Testis (tissue), 3 donors: ENCODE measurements around the gene ZSWIM6. TPM values are rescaled to one million over a fixed set of nuclear protein-coding genes. Genes with fewer than 3 reads are reported as not detected.

Experiments used
- DNase-seq: peaks from one replicate; pipeline ENCODE4 v3.0.0-alpha.2; 2019
- H3K27ac ChIP-seq, 2 donors: fragments of 200-600 bp; sonication (generic); one replicate each; pipeline ENCODE4 v1.5.1; 2019
- H3K27me3 ChIP-seq: fragments of 200-600 bp; sonication (generic); one replicate; pipeline ENCODE4 v1.5.1; 2019
- H3K36me3 ChIP-seq: fragments of 200-600 bp; sonication (generic); one replicate; pipeline ENCODE4 v1.5.1; 2017; ENCODE audit warnings: low read depth; ENCODE audit errors: missing control alignments
- H3K4me1 ChIP-seq: fragments of 200-600 bp; sonication (generic); one replicate; pipeline ENCODE4 v1.5.1; 2019
- H3K4me3 ChIP-seq, 2 donors: fragments of 200-600 bp; sonication (generic); one replicate each; pipeline ENCODE4 v1.5.1; 2017 to 2019
- H3K9me3 ChIP-seq: fragments of 200-600 bp; sonication (generic); one replicate; pipeline ENCODE4 v1.5.1; 2017
- CTCF ChIP-seq, 3 experiments: fragments of 450-650 bp in 2 of 3; fragments of 200-600 bp in 1 of 3; sonication (generic) in 1 of 3; IDR thresholded peaks; one replicate each; pipeline ENCODE4 v1.5.1; 2016 to 2019; ENCODE audit warnings: antibody characterized with exemption in 3 of 3, mild to moderate bottlenecking in 2 of 3, moderate library complexity in 1 of 3
- POLR2A ChIP-seq: fragments of 450-650 bp; IDR thresholded peaks from one replicate; pipeline ENCODE4 v1.6.1; 2017; ENCODE audit warnings: antibody characterized with exemption, mild to moderate bottlenecking, moderate library complexity
- WGBS, 2 donors: methylation state at CpG; one replicate each; pipeline ENCODE4 v1.1.5; 2018; 5-methylcytosine and 5-hydroxymethylcytosine counted together
- intact Hi-C: fragments of 100-400 bp; cut with DNase I; formaldehyde crosslinking; loops from one replicate; pipeline ENCODE4 v1.15.1; 2023; ENCODE audit warnings: low total_unique reads
- polyA plus RNA-seq: library from polyadenylated mRNA; stranded (reverse); fragments of 350-450 nt; fragmentation: Illumina TruSeq; extraction: RNeasy Lipid Tissue Mini Kit (QIAGEN cat#74804); gene quantifications from one replicate; pipeline ENCODE4 v1.2.3, GENCODE V29; 2014; ENCODE audit warnings: low read depth, low replicate concordance; ENCODE audit not compliant: insufficient read depth
- total RNA-seq, 2 donors: library from RNA; depleted of rRNA; stranded (reverse); fragments of >200 nt; gene quantifications; one replicate each; pipeline ENCODE4 v1.2.3, GENCODE V29; 2016

Gene ZSWIM6
- total and polyA plus RNA-seq, 3 donors from 2014 or later: 14.6 to 18.0 (median 16.5) TPM

GRCh38 chr5:61287474-61287873, 44.6 kb upstream of the ZSWIM6 start:
- 76 to 93% methylated on average over 3 of the region's 3 CpGs for WGBS, 2 donors
- Histone ChIP-seq H3K27ac (no peak overlapping the region), H3K4me3 (no peak overlapping the region), H3K36me3 (no peaks in the 10 kb centered on the region), H3K4me1 (no peaks in the 10 kb centered on the region), H3K27me3 (no peaks in the 10 kb centered on the region), H3K9me3 (no peaks in the 10 kb centered on the region)
- no peak for TF ChIP-seq CTCF (IDR thresholded peaks at IDR 0.05)
- TF ChIP-seq POLR2A: no peak
- intact Hi-C loops: no loop called here
- DNase-seq: no peak

- no peaks in the 10 kb centered on the region for H3K36me3 ChIP-seq
- intact Hi-C loops: no loop called here
- no peaks in the 10 kb centered on the region for H3K27me3 ChIP-seq
- no peaks in the 10 kb centered on the region for H3K9me3 ChIP-seq
- TF ChIP-seq CTCF (IDR thresholded peaks at IDR 0.05): no peak
- no peak for TF ChIP-seq POLR2A
- no peak for DNase-seq
- no peak overlapping the region for H3K27ac ChIP-seq
- no peaks in the 10 kb centered on the region for H3K4me1 ChIP-seq
- WGBS, 2 donors: 80 to 83% methylated on average over 2 of the region's 2 CpGs
- H3K4me3 ChIP-seq: no peak overlapping the region
Measured at GRCh38 chr5:61289241-61289640, 42.8 kb upstream of the ZSWIM6 start.

- intact Hi-C loops: no loop called here
- no peaks in the 10 kb centered on the region for H3K36me3 ChIP-seq
- H3K27me3 ChIP-seq: no peaks in the 10 kb centered on the region
- no peaks in the 10 kb centered on the region for H3K9me3 ChIP-seq
- no peak overlapping the region for H3K4me3 ChIP-seq
- no peak for TF ChIP-seq POLR2A
- no peak for TF ChIP-seq CTCF (IDR thresholded peaks at IDR 0.05)
- no peak overlapping the region for H3K27ac ChIP-seq
- H3K4me1 ChIP-seq: no peaks in the 10 kb centered on the region
- WGBS, 2 donors: 80 to 81% methylated on average over 7 of the region's 7 CpGs
- no peak for DNase-seq
Measured at GRCh38 chr5:61289669-61290306, 42.3 kb upstream of the ZSWIM6 start.

- Histone ChIP-seq H3K27ac (no peak overlapping the region), H3K4me1 (no peaks in the 10 kb centered on the region), H3K9me3 (no peaks in the 10 kb centered on the region), H3K27me3 (no peaks in the 10 kb centered on the region), H3K4me3 (no peak overlapping the region), H3K36me3 (no peaks in the 10 kb centered on the region)
- 77 to 84% methylated on average over 4 of the region's 4 CpGs for WGBS, 2 donors
- intact Hi-C loops: no loop called here
- no peak for DNase-seq
- TF ChIP-seq CTCF (IDR thresholded peaks at IDR 0.05) (no peak), POLR2A (no peak)
Measured at GRCh38 chr5:61290791-61291210, 41.3 kb upstream of the ZSWIM6 start.

- no peak for TF ChIP-seq CTCF (IDR thresholded peaks at IDR 0.05)
- no peaks in the 10 kb centered on the region for H3K36me3 ChIP-seq
- H3K27ac ChIP-seq: no peak overlapping the region
- intact Hi-C loops: no loop called here
- H3K9me3 ChIP-seq: no peaks in the 10 kb centered on the region
- H3K4me3 ChIP-seq: no peak overlapping the region
- H3K4me1 ChIP-seq: no peaks in the 10 kb centered on the region
- no peak for DNase-seq
- 80 to 89% methylated on average over 7 of the region's 7 CpGs for WGBS, 2 donors
- H3K27me3 ChIP-seq: no peaks in the 10 kb centered on the region
Measured at GRCh38 chr5:61292062-61292657, 39.9 kb upstream of the ZSWIM6 start.
